Measurements from ENCODE around the gene PLXNA1.

The PLXNA1 gene

DNA sequence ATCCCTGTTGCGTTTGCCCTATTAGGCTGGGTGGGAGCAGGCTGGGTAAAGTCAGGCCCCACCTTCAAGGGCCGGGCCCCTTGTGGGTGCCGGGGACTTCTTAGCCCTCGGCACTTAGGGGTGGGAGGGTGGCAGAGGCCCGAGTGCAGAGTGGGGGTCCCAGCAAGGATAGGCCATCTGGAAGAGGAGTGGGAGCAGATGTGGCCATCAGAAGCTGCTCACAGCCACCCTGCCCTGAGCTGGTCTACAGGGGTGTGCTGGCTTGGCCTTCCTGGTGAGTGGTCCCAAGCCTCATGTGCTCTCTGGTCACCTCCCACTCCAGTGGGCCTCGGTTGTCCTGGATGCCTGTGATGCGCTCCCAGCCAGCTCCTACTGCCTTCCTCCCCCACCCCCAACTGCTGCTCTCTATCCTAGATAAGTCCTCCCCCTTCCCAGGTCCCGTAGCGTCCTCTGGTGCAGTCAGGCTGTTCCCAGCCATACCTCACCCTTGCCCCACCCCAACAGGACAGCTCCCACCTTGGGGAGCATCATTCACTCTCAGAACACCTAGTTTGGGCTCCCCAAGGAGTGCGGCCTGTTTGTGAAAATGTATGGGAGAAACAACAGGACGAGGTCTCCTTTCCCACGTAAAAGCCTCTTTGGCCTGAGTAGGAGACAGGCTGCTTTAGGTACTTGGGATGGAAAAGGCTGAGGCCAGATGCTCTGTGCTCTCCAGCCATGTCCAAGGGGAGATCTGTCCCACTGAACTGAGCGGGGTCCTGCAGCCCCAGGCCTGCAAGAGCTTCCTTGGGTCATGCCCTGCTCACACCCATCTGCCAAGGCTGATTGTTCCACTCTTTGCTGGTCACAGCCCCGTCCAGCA, 24.9 kb upstream of the PLXNA1 start:
- Mint-ChIP-seq H3K27me3 (no peaks in the 10 kb centered on the region), H3K36me3 (peaks cover 5 to 30% of the 10 kb centered on the region in 2 donors), H3K4me3 (peak overlapping the region in 1 of 2 donors; percentile 36), H3K4me1 (peaks cover 35 to 54% of the 10 kb centered on the region in 2 donors), H3K27ac (peak overlapping the region; percentile 81), H3K9me3 (no peaks in the 10 kb centered on the region)
- ATAC-seq (replicated peaks) (no peak), DNase-seq (no peak)

DNA sequence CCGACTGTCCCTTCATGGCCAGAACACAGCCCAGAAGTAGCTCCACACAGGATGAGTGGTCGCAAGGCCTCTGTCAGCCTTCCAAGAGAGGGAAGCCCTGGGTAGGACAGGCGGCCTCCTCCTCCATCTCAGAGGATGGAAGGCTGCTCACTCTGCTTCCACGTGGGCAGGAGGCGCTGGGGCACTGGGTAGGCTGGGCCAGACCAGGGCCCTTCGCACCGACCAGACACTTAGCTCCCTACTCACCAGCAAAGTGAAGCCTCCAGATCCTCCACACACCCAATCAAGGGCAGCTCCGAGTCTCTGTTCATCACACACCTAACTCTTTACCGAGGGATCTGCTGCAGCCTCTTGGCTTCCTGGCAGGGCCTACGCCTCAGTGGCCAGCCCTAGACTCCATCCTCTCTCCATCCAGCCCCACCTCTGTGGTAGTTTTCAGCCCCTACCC, 24.3 kb upstream of the PLXNA1 start:
- Mint-ChIP-seq H3K27me3 (no peaks in the 10 kb centered on the region), H3K4me1 (peaks cover 31 to 51% of the 10 kb centered on the region in 2 donors), H3K36me3 (peaks cover 8 to 36% of the 10 kb centered on the region in 2 donors), H3K9me3 (no peaks in the 10 kb centered on the region), H3K4me3 (no peak overlapping the region), H3K27ac (peak overlapping the region; percentile 56)
- ATAC-seq (replicated peaks) (no peak), DNase-seq (no peak)

DNA sequence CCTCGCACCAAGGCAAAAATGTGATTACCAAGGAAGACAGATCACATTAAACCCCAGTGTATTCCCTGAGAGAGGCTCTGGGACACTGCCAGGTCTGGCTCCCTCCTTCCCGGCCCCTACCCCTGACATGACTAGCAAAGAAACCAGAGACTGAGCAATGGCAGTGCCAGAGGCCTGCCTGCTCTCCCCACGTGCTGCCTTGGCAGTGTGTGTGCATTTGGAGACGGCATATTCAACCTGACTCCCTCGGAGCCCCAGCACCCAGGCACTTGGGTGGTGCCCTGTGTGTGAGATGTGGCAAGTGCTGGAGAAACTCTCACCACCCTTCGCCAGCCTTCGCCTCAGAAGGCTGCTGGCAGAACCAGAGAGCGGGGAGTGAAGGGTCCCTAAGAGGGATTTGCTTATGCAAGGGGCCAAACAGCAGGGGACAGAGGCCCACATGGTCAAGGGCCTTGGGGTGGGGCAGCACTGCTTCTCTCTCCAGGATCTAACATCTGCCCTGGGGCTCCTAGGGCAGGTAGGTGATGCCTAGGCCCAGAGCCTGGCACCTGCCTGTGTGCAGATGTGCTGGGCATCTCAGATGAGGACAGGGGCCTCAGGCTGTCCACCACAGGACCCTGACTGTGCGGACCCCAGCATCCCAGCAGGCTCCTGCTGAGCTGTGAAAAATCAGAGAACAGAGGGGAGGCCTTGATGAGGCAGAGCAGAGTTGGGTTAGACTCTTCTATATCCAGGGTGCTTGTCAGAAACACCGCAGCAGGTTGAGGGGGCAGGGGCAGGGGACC, 23.6 kb upstream of the PLXNA1 start:
- ATAC-seq (replicated peaks) (no peak), DNase-seq (no peak)
- H3K27ac Mint-ChIP-seq, result peak overlapping the region; percentile 56
- peaks cover 0 to 2% of the 10 kb centered on the region in 2 donors for H3K27me3 Mint-ChIP-seq
- peaks cover 8 to 39% of the 10 kb centered on the region in 2 donors for H3K36me3 Mint-ChIP-seq
- no peaks in the 10 kb centered on the region for H3K9me3 Mint-ChIP-seq
- no peak overlapping the region for H3K4me3 Mint-ChIP-seq
- peaks cover 24 to 46% of the 10 kb centered on the region in 2 donors for H3K4me1 Mint-ChIP-seq

DNA sequence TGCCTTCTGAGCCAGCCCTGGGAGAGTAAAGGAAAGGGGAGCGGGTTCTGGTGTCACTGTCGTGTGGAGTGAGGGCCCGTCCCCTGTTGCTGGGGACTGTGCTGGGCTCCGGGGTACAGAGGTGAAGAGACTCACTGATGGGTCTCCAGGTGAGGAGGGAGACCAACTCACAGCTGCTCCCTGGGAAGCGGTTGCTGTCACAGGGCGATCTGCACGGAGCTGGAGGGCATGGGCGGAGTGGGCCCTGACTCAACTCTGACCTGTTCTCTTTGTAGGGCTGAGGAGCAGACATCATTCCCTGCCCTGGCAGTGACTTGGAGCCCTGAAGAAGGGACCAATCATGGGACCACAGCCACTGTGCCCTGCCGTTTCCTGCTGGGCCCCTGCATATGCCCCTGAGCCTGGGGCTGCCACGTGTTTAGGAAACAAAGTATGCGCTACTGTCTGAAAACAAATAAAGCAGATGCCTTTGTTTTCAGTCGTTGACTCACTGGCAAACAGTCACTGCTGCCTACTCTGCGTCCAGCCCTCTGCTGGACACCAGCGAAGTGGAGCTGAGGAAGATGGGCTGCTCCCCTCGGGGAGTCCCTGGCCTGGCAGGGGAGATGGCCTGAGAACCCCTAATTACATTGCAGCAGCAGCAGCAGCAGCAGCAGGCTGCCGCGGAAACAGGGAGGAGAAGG, 22.9 kb upstream of the PLXNA1 start:
- no peak for ATAC-seq (replicated peaks)

DNA sequence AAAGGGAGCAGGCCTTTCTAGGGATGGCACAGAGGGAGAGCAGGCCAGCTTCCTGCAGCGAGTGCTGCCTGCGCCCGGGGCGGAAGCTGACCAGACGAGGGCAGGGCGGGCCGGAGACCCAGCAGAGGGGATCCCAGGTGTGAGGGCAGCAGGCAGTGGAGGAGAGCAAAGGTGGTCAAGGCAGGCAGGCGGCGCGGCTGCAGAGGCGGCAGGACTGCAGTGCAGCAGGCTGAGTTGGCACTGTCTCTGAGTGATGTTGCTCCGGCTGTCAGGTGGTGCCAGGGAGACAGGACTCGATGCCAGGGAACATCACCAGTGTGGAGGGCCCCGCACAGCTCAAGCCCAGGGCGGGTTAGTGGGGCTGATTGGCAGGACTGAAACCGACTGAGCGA, 22.3 kb upstream of the PLXNA1 start:
- peaks cover 19 to 41% of the 10 kb centered on the region in 2 donors for H3K4me1 Mint-ChIP-seq
- H3K27ac Mint-ChIP-seq, result no peak overlapping the region
- peaks cover 0 to 10% of the 10 kb centered on the region in 2 donors for H3K27me3 Mint-ChIP-seq
- no peaks in the 10 kb centered on the region for H3K9me3 Mint-ChIP-seq
- ATAC-seq (replicated peaks) (peak in 1 of 2 donors; percentile 26), DNase-seq (no peak)
- H3K36me3 Mint-ChIP-seq, result peaks cover 8 to 42% of the 10 kb centered on the region in 2 donors
- peak overlapping the region in 1 of 2 donors; percentile 11 for H3K4me3 Mint-ChIP-seq

More for the DNA sequence above, 22.9 kb upstream of the PLXNA1 start:
- H3K4me3 Mint-ChIP-seq, result peak overlapping the region in 1 of 2 donors; percentile 11
- H3K4me1 Mint-ChIP-seq, result peaks cover 21 to 44% of the 10 kb centered on the region in 2 donors
- no peak for DNase-seq
- peaks cover 8 to 42% of the 10 kb centered on the region in 2 donors for H3K36me3 Mint-ChIP-seq
- peaks cover 0 to 9% of the 10 kb centered on the region in 2 donors for H3K27me3 Mint-ChIP-seq
- H3K9me3 Mint-ChIP-seq, result no peaks in the 10 kb centered on the region
- no peak overlapping the region for H3K27ac Mint-ChIP-seq

DNA sequence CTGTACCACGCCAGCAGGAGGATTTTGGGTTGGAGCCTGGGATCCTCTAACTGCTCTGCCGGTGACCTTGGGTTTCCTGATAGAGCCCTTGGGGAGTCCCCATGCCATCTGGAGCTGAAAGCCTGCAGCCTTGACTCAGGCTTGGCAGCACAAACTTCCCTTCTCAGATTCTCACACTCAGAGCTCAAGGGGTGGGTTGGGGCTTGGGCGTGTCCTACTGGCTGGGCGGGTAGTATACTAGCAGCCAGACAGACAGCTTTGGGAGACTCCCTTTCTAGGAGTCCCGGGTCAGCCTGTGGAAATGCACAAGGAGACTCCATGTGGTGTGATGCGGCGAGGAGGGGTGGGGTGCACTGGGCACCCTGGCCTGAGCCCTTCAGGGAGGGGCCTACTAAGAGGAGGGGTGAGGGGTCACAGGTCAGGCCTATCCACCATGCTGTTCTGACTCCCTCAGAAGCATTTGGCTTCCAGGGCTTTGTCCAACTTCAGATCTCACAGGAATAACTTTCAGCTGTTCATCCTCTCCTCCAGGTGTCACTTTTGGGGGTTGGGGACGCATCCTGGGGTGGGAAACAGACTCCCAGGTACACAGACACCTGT, 21.6 kb upstream of the PLXNA1 start:
- Mint-ChIP-seq H3K27ac (no peak overlapping the region), H3K27me3 (peaks cover 0 to 10% of the 10 kb centered on the region in 2 donors), H3K36me3 (peaks cover 7 to 42% of the 10 kb centered on the region in 2 donors), H3K9me3 (no peaks in the 10 kb centered on the region), H3K4me1 (peaks cover 19 to 36% of the 10 kb centered on the region in 2 donors), H3K4me3 (no peak overlapping the region)
- peak; percentile 75 to 94 for ATAC-seq (replicated peaks)
- DNase-seq, result peak; percentile 50

DNA sequence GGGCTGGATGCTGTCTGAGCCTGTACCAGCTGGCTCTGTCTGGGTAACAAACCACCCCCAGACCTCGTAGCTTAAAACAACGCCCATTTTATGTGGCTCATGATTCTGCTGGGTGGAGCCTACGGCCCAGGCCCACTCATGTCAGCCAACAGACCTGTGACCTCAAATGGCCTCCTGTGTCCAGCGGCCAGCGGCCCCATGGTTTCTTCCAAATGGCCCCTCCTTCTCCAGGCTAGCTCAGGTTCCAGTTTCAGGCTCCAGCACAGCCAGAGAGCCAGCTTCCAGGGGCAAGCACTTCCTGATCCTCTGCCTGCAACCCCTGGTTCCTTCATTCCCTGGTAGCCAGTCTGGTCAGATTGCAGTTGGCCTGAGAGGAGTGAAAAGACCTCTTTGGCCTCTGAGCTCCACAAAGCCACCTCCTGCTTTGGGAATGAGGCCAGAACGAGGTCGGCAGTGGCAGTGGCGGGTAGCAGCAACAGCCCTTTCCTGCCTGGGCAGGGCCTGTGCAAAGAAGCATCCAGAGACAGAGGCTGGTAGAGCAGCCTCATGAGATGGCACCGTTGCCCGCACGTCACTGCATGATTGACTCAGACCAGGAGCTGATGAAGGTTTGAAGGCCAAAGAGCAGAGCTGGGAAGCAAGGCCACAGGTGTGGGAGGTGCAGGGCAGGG, 21.0 kb upstream of the PLXNA1 start:
- no peak for DNase-seq
- H3K36me3 Mint-ChIP-seq, result peaks cover 6 to 42% of the 10 kb centered on the region in 2 donors
- H3K27me3 Mint-ChIP-seq, result peaks cover 5 to 10% of the 10 kb centered on the region in 2 donors
- peaks cover 19 to 34% of the 10 kb centered on the region in 2 donors for H3K4me1 Mint-ChIP-seq
- H3K27ac Mint-ChIP-seq, result no peak overlapping the region
- H3K9me3 Mint-ChIP-seq, result no peaks in the 10 kb centered on the region
- no peak for ATAC-seq (replicated peaks)
- no peak overlapping the region for H3K4me3 Mint-ChIP-seq

DNA sequence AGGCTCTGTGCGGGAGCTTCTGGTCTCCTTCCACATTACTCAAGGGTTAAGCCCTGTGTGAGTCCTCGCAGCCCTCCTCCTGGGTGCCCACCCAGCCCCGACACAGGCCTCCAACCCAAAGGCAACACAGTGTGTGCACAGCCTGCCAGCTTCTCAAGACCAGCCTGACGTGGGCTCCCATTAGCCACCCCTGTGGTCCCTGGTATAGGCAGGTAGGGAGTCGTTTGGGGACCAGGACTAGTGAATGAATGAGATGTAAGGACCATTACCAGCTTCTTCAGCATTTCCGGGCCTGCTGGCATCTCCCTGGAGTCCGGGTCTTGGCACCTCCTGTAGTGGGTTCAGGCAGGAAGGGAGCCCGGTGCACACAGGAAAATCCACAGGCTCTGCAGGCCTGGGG, 20.2 kb upstream of the PLXNA1 start:
- Mint-ChIP-seq H3K4me1 (peaks cover 19 to 32% of the 10 kb centered on the region in 2 donors), H3K4me3 (no peak overlapping the region), H3K27ac (no peak overlapping the region), H3K36me3 (peaks cover 6 to 42% of the 10 kb centered on the region in 2 donors), H3K9me3 (no peaks in the 10 kb centered on the region), H3K27me3 (peaks cover 11 to 13% of the 10 kb centered on the region in 2 donors)
- no peak for DNase-seq
- no peak for ATAC-seq (replicated peaks)

DNA sequence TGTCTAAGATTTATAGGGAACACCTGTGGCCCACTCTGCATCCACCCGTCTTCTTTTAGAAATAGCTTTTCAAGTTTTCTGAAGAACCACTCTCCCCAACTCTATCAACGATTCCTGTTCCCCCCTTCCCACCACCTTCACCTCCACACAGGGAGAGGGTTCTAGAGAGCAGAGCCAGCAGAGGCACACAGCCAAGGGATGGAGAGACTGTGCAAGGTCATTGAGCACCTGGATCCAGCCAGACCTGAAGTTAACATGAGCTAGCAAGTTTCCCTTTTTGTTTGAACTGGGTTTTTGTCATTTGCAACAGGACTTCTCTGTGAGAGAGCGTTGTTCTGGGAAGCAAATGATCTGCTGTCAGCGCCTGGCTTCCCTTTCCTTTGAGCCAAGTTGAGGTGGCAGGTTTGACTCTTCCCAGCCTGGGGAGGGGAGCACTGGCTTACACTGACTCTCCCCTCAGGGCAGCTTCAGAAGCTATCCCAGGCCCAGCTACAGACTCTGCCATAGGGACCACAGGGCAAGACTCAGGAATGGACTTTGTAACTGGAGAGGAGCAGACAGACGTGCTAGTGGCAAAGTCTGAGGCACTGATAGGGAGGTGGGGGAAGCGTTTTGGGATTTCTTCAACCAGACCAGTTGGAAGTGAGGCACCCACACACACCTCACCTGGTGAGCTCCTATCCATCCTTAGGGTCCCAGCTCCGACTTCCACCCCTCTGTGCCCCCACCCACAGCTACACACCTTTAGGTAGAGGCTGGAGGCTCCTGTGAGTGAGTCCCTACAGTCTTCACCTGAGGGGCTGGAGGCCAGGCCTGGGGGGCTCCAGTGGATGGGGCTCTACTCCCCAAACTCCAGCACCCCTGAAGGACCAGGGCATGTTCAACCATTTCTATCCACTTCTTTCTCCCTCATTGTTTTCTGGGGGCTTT, 19.4 kb upstream of the PLXNA1 start:
- peaks cover 11 to 13% of the 10 kb centered on the region in 2 donors for H3K27me3 Mint-ChIP-seq
- DNase-seq (no peak), ATAC-seq (replicated peaks) (no peak)
- H3K4me1 Mint-ChIP-seq, result peaks cover 19 to 34% of the 10 kb centered on the region in 2 donors
- H3K27ac Mint-ChIP-seq, result peak overlapping the region; percentile 37
- H3K4me3 Mint-ChIP-seq, result no peak overlapping the region
- H3K36me3 Mint-ChIP-seq, result peaks cover 6 to 38% of the 10 kb centered on the region in 2 donors
- no peaks in the 10 kb centered on the region for H3K9me3 Mint-ChIP-seq

DNA sequence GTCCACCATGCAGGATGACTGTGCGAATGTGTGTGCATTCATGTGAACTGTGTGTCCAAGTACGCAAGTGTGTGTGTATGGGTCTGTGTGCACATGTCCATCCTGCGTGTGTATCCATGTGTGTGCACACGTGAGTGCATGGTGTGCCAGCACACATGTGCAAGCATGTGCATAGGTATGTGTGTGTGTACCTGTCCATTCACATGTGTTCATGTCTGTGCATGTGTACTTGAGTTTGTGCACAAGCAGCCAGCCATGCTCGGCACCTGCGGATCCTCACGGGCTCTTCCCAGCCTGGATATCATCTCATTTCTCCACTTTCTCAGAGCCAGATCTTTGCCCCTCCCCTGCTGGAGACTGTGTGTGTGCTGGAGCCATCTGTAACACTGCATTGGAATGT, 18.7 kb upstream of the PLXNA1 start:
- Mint-ChIP-seq H3K4me3 (no peak overlapping the region), H3K27me3 (peaks cover 14 to 16% of the 10 kb centered on the region in 2 donors), H3K36me3 (peaks cover 6 to 32% of the 10 kb centered on the region in 2 donors), H3K27ac (no peak overlapping the region), H3K9me3 (no peaks in the 10 kb centered on the region), H3K4me1 (peaks cover 23 to 31% of the 10 kb centered on the region in 2 donors)
- no peak for DNase-seq
- no peak for ATAC-seq (replicated peaks)

DNA sequence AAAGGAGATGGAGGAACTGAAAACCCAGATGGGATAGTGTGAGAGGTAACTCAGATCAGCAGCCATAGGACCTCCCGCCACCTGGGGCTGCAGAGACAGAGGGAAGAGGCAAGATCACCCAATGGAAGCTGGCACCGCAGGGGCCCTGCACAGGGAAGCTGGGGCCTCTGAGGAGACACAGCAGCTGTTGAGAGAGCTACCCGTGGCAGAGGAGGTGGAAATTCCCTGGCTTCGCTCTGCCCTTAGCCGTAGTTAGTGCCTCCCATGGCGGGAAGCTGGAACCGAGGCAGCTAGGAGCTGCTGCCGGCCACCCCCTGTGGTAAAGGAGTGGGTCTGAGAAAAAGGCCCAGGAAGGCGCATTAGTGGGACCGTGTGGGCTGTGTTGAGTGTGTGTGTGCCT, 18.0 kb upstream of the PLXNA1 start:
- no peak for DNase-seq
- Mint-ChIP-seq H3K36me3 (peaks cover 6 to 26% of the 10 kb centered on the region in 2 donors), H3K9me3 (no peaks in the 10 kb centered on the region), H3K4me1 (peaks cover 27 to 31% of the 10 kb centered on the region in 2 donors), H3K27me3 (peaks cover 16 to 20% of the 10 kb centered on the region in 2 donors), H3K4me3 (no peak overlapping the region), H3K27ac (no peak overlapping the region)
- no peak for ATAC-seq (replicated peaks)

DNA sequence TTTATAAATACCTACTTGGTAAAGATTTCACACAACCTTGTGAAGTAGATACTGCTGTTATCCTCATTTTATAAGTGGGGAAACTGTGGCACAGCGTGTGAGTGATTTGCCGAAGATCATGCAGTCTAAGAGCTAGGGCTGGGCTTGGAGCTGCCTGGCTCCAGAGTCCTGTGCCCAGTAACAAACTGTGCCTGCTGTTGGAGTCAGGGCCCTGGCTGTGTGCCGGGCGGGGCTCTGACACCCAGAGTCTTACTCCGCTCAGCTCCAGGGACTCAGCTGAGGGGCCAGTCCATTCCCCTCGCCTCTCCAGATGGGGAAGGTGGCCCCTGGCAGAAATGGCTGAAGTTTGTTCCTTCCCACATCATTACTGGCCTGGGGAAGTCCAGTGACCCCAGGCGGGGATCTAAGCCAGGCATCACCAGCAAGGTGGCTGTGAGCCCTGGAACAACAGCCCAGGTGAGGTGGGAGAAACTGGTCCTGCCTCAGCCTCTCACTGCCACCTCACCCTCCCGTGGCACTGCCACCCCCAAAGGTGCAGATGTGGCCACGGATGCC, 17.3 kb upstream of the PLXNA1 start:
- Mint-ChIP-seq H3K27me3 (peaks cover 20 to 23% of the 10 kb centered on the region in 2 donors), H3K27ac (no peak overlapping the region), H3K4me3 (no peak overlapping the region), H3K4me1 (peaks cover 22 to 28% of the 10 kb centered on the region in 2 donors), H3K36me3 (peaks cover 2 to 20% of the 10 kb centered on the region in 2 donors), H3K9me3 (no peaks in the 10 kb centered on the region)
- ATAC-seq (replicated peaks) (no peak), DNase-seq (no peak)
